Colonic mucosa (tissue), 4 donors: ENCODE data around the gene CDIP1. TPM values are rescaled to one million over a fixed set of nuclear protein-coding genes. Genes with fewer than 3 reads are reported as not detected.
A peak's percentile ranks its signal among the peaks of the same experiment; 100 is the strongest.

ENCODE experiments used
- DNase-seq: peaks from one replicate; pipeline ENCODE4 v3.0.0-alpha.2; 2020
- H3K27ac ChIP-seq: fragments of 200-600 bp; one replicate; pipeline ENCODE4 v1.8.0; 2021
- H3K27me3 ChIP-seq: fragments of 200-600 bp; one replicate; pipeline ENCODE4 v1.8.0; 2021
- H3K36me3 ChIP-seq: fragments of 200-600 bp; one replicate; pipeline ENCODE4 v1.8.0; 2021
- H3K4me1 ChIP-seq: fragments of 200-600 bp; one replicate; pipeline ENCODE4 v1.8.0; 2021; ENCODE audit warnings: mild to moderate bottlenecking
- H3K4me3 ChIP-seq: fragments of 200-600 bp; one replicate; pipeline ENCODE4 v1.8.0; 2021
- H3K9ac ChIP-seq, 2 donors: one replicate each; pipeline ENCODE4 v1.7.0; 2013; ENCODE audit warnings: control low read depth in 2 of 2, low read depth in 2 of 2, low read length in 2 of 2
- H3K9me3 ChIP-seq: fragments of 200-600 bp; one replicate; pipeline ENCODE4 v1.8.0; 2021
- intact Hi-C: fragments of 100-400 bp; cut with DNase I; formaldehyde crosslinking; loops from one replicate; pipeline ENCODE4 v1.14.1; 2022
- total RNA-seq, 2 donors: library from RNA; stranded (reverse); fragmentation: NEBNext Ultra II Directional in 1 of 2; extraction: Animal tissue kit (Norgen Biotek cat#: 25700) in 1 of 2; gene quantifications; one replicate each; pipeline ENCODE4 v1.2.1, GENCODE V29; 2021
- TF ChIP-seq, protein P1 (sequence below): fragments of 200-600 bp; IDR thresholded peaks from one replicate; pipeline ENCODE4 v1.8.0; 2022; ENCODE audit warnings: antibody characterized with exemption, mild to moderate bottlenecking
- donor health status: healthy.
- donor health status: DM: no; HTN: no; CAD: no.
- donor health status: DM: no; HTN: no; CAD: no.

CDIP1 gene
- total RNA-seq, 2 donors from 2014 or later, result 13.1 to 18.4 TPM

DNA sequence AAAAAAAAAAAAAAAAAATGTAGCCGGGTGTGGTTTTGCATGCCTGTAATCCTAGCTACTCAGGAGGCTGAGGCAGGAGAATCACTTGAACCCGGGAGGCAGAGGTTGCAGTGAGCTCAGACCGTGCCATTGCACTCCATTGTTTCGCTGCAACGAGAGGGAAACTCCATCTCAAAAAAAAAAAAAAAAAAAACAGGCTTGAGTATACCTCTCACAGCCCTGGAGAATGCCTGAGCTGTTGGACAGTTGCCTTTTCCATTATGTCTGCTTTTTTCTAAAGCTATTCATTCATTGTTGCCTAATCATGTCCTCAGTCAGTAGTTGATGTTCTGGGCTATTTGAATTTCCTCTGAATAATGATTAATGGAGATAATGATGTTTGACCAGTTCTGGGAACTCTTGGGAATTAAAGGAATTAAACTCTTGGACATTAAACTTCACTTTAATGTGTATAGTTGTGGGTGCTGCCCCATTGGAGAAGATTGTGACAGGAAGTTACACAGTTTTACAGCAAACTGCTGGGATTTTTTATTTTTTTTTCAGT is 50.5 kb downstream of the CDIP1 start:
- Histone ChIP-seq H3K4me1 (no peaks in the 10 kb centered on the region), H3K27me3 (no peaks in the 10 kb centered on the region), H3K4me3 (no peak overlapping the region), H3K9me3 (no peaks in the 10 kb centered on the region), H3K9ac (no peak overlapping the region), H3K36me3 (no peaks in the 10 kb centered on the region), H3K27ac (no peak overlapping the region)
- TF ChIP-seq, protein P1, sequence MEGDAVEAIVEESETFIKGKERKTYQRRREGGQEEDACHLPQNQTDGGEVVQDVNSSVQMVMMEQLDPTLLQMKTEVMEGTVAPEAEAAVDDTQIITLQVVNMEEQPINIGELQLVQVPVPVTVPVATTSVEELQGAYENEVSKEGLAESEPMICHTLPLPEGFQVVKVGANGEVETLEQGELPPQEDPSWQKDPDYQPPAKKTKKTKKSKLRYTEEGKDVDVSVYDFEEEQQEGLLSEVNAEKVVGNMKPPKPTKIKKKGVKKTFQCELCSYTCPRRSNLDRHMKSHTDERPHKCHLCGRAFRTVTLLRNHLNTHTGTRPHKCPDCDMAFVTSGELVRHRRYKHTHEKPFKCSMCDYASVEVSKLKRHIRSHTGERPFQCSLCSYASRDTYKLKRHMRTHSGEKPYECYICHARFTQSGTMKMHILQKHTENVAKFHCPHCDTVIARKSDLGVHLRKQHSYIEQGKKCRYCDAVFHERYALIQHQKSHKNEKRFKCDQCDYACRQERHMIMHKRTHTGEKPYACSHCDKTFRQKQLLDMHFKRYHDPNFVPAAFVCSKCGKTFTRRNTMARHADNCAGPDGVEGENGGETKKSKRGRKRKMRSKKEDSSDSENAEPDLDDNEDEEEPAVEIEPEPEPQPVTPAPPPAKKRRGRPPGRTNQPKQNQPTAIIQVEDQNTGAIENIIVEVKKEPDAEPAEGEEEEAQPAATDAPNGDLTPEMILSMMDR, result no peak
- intact Hi-C loops, result no loop called here
- no peak for DNase-seq

DNA sequence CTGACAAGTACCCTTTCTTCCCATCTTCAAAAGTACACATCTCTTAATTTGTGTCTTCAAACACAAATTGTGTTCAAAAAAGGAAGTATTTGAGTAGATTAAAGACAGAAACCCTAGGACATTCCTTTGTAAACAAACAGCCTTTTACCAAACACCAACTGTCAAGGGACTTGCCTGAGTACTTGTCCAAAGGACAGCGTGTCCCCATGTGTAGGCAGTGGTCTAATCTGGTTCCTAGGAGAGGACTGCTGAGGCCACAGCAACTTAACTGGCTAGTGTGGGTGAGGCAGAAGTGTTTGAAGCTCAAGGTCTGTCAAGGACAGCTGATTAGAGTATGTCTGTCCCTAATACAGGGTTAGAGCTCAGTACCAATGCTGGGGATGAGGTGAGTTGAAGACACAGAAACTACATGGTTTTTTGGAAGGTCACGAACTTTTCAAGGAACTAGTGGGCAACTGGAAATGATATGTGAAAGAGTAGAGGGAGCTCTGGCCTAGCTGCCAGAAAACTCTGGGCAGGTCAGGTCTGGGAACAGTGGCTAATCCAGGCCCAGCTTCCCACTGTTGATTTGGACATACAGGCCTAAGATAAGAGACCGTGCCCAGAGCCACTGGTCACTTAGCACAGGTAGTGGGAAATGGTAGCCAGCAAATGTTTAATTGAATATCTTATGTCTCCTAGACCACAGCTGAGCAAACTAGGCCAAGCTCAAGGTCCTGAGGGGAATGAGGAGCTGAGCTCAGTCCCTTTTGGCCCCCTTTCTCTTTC is 52.3 kb downstream of the CDIP1 start:
- no peaks in the 10 kb centered on the region for H3K4me1 ChIP-seq
- no peak for DNase-seq
- no peak overlapping the region for H3K27ac ChIP-seq
- no peaks in the 10 kb centered on the region for H3K27me3 ChIP-seq
- no peak overlapping the region for H3K4me3 ChIP-seq
- no peak overlapping the region for H3K9ac ChIP-seq
- H3K36me3 ChIP-seq, result no peaks in the 10 kb centered on the region
- intact Hi-C loops, result no loop called here
- H3K9me3 ChIP-seq, result no peaks in the 10 kb centered on the region
- TF ChIP-seq, protein P1, result no peak

DNA sequence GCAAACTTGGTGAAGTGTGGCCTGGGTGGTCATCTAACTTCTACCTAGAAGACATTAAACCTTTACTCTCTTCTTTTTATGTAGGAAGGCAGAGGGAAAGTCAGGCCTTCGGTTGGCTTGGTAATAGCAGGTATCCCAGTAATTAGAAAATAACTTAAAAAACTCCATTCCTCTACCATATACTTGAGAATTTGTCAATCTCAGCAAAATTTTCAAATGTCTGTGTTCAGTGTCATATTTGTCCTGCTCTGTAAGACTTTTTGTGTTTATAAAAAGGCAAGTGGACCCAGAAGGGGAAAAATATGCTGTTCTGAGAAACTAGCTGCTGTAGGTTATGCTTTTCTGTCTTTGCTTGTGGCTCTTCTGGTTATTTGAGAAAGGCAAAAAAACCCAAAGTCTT is 56.6 kb downstream of the CDIP1 start:
- intact Hi-C loops, result no loop called here
- Histone ChIP-seq H3K9me3 (no peaks in the 10 kb centered on the region), H3K4me3 (no peak overlapping the region), H3K9ac (no peak overlapping the region), H3K36me3 (no peaks in the 10 kb centered on the region), H3K4me1 (no peaks in the 10 kb centered on the region), H3K27me3 (no peaks in the 10 kb centered on the region), H3K27ac (no peak overlapping the region)
- DNase-seq, result no peak
- TF ChIP-seq, protein P1, result no peak

DNA sequence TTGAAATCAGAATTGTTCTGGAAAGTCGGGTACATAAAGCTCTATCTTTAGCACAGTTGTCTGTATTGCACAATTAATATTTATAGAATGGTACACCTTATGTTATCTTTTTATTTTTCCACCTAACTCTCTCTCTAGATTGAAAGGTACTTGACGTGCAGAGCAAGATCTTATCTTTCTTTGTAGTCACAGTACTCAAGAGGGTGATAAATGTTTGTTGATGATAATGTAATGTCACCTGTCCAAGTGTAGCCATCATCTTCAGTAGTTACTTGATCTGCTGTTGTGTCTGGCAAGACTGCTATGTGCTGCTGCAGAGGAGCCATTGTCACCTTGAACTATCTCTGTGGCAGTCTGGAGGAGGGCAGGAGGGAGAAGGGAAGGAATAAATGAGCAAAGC is 57.0 kb downstream of the CDIP1 start:
- Histone ChIP-seq H3K4me3 (no peak overlapping the region), H3K4me1 (no peaks in the 10 kb centered on the region), H3K27ac (no peak overlapping the region), H3K36me3 (no peaks in the 10 kb centered on the region), H3K9ac (no peak overlapping the region), H3K9me3 (no peaks in the 10 kb centered on the region), H3K27me3 (no peaks in the 10 kb centered on the region)
- intact Hi-C loops, result no loop called here
- TF ChIP-seq, protein P1, result no peak
- no peak for DNase-seq

DNA sequence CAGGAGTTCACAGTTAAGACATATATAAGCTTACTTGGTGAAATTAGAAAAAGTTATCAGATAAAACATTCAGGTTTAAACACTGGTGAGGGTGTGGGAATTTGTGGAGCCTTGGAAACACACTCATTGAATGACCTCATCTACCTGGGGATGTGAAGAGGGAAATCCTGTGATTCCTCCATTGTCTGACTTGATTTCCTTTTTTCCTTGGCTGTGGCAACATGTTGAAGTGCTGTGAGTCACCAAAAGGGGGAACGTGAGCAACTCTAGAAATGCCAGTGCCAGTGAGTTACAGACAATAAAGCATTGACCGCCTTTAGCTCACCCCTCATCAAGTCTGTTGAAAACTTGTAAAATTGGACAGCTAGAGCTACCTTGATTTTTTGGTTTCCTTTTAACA is 60.6 kb downstream of the CDIP1 start:
- no peak for DNase-seq
- no peak overlapping the region for H3K27ac ChIP-seq
- H3K36me3 ChIP-seq, result no peaks in the 10 kb centered on the region
- peak overlapping the region in 1 of 2 donors; percentile 24 for H3K9ac ChIP-seq
- H3K4me1 ChIP-seq, result peaks cover 5% of the 10 kb centered on the region
- no peak overlapping the region for H3K4me3 ChIP-seq
- no peaks in the 10 kb centered on the region for H3K9me3 ChIP-seq
- intact Hi-C loops, result loop anchor here (10.0 kb wide), 1 partner anchor 53 kb away; the partner anchor contains the start of gene DNAJA3
- no peaks in the 10 kb centered on the region for H3K27me3 ChIP-seq
- TF ChIP-seq, protein P1, result no peak
